Esophagus squamous epithelium (tissue), 5 donors: Measurements from ENCODE around the gene CCNB3. TPM values are rescaled to one million over a fixed set of nuclear protein-coding genes. Genes with fewer than 3 reads are reported as not detected.

Source experiments
- DNase-seq: peaks from one replicate; lab custom pipeline; 2025; lab: John Stamatoyannopoulos, UW
- H3K27ac ChIP-seq, 4 donors: fragments of 200-600 bp; sonication (generic); one replicate each; pipeline ENCODE4 v1.5.1; 2016 to 2019; ENCODE audit warnings: mild to moderate bottlenecking in 1 of 4
- H3K27me3 ChIP-seq, 4 donors: fragments of 200-600 bp; sonication (generic); 1 replicate in 3 of 4; 2 replicates in 1 of 4; pipeline versions ENCODE4 v1.5.1 to v1.6.0; 2017 to 2021; ENCODE audit warnings: antibody characterized with exemption in 1 of 4
- H3K36me3 ChIP-seq, 3 donors: fragments of 200-600 bp; sonication (generic); one replicate each; pipeline ENCODE4 v1.5.1; 2016 to 2019
- H3K4me1 ChIP-seq, 3 donors: fragments of 200-600 bp; sonication (generic); one replicate each; pipeline ENCODE4 v1.5.1; 2017 to 2019
- H3K4me3 ChIP-seq, 4 donors: fragments of 200-600 bp; sonication (generic); 1 replicate in 3 of 4; 2 replicates in 1 of 4; pipeline ENCODE4 v1.5.1; 2016 to 2019; ENCODE audit warnings: mild to moderate bottlenecking in 2 of 4, moderate library complexity in 1 of 4
- H3K9me3 ChIP-seq, 3 donors: fragments of 200-600 bp; sonication (generic); one replicate each; pipeline ENCODE4 v1.5.1; 2016 to 2019
- CTCF ChIP-seq, 6 experiments: fragments of 450-650 bp in 4 of 6; fragments of 200-600 bp in 2 of 6; sonication (generic) in 2 of 6; IDR thresholded peaks; one replicate each; pipeline ENCODE4 v1.5.1; 2016 to 2019; ENCODE audit warnings: antibody characterized with exemption in 6 of 6, mild to moderate bottlenecking in 4 of 6, moderate library complexity in 4 of 6
- POLR2A ChIP-seq, 4 donors: fragments of 450-650 bp; IDR thresholded peaks; one replicate each; pipeline ENCODE4 v1.6.1; 2017; ENCODE audit warnings: antibody characterized with exemption in 4 of 4, mild to moderate bottlenecking in 4 of 4, moderate library complexity in 3 of 4
- WGBS, 2 donors: methylation state at CpG; one replicate each; pipeline ENCODE4 v1.1.5; 2018; 5-methylcytosine and 5-hydroxymethylcytosine counted together
- intact Hi-C: fragments of 100-400 bp; cut with DNase I; formaldehyde crosslinking; loops from one replicate; pipeline ENCODE4 v1.15.0; 2022
- total RNA-seq, 4 donors: library from RNA; depleted of rRNA; stranded (reverse); fragments of >200 nt; gene quantifications; one replicate each; pipeline ENCODE4 v1.1.0, GENCODE V29; 2016
- donor health status: DM: yes; HTN: yes; CAD: no.

CCNB3 gene
- total RNA-seq, 4 donors from 2014 or later: 0.32 to 0.57 (median 0.44) TPM

GRCh38 chrX:50372966-50373365 lies 168.4 kb downstream of the CCNB3 start:
- Histone ChIP-seq H3K9me3 (no peaks in the 10 kb centered on the region), H3K27ac (no peak overlapping the region), H3K4me3 (no peak overlapping the region), H3K4me1 (no peaks in the 10 kb centered on the region), H3K36me3 (no peaks in the 10 kb centered on the region), H3K27me3 (no peaks in the 10 kb centered on the region)
- no peak for TF ChIP-seq CTCF (IDR thresholded peaks at IDR 0.05)
- TF ChIP-seq POLR2A (IDR thresholded peaks at IDR 0.05): no peak
- no peak for DNase-seq
- 42 to 65% methylated on average over 2 to 4 of the region's 4 CpGs for WGBS, 2 donors
- intact Hi-C loops: no loop called here

DNA sequence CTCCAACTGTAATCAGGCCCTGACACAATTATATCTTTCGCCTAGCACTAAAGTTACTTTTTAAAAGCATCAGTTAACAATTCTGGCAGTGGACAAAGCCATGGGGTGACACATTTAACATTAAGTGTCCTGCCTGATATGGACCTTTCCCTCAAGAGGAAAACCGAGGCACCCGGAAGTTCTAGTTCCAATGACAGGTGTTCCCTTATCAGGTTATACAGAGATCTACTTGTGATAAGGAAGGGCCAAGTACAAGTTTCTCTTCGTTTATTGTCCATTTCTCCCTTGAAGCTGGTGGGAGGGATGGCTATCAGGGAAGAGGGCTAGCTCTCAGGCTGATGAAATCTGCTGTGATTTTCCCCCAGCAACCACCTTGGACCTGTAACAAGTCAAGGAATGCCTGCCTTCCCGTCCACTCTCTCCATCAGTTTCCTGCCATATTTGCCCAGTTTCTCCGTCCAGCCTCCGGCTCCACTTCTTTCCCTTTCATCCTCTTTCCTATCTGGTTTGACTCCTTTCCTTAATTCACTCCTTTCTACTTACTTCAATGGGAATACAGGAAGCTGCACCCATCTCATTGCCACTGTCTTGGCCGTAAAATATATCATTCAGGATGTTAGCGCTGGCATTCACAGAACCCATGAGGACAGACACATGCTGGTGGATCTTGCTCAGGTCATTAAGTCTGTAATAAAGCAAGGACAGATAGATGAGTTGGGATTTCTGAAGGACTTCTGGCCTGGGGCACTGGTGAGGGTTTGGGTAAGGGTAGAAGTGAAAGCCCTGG lies 171.1 kb downstream of the CCNB3 start:
- no peak for TF ChIP-seq CTCF (IDR thresholded peaks at IDR 0.05)
- TF ChIP-seq POLR2A (IDR thresholded peaks at IDR 0.05): no peak
- no peak overlapping the region for H3K27ac ChIP-seq
- no peaks in the 10 kb centered on the region for H3K9me3 ChIP-seq
- DNase-seq: no peak
- intact Hi-C loops: no loop called here
- H3K4me3 ChIP-seq: no peak overlapping the region
- 84 to 90% methylated on average over 5 to 9 of the region's 9 CpGs for WGBS, 2 donors
- H3K36me3 ChIP-seq: no peaks in the 10 kb centered on the region
- H3K27me3 ChIP-seq: peaks cover 0 to 6% (median 0%) of the 10 kb centered on the region in 4 donors
- H3K4me1 ChIP-seq: no peaks in the 10 kb centered on the region

- WGBS, 2 donors: 62 to 86% methylated on average over 3 to 5 of the region's 5 CpGs
- no peaks in the 10 kb centered on the region for H3K4me1 ChIP-seq
- no peak for DNase-seq
- peaks cover 0 to 6% (median 0%) of the 10 kb centered on the region in 4 donors for H3K27me3 ChIP-seq
- intact Hi-C loops: no loop called here
- no peaks in the 10 kb centered on the region for H3K36me3 ChIP-seq
- H3K27ac ChIP-seq: no peak overlapping the region
- no peaks in the 10 kb centered on the region for H3K9me3 ChIP-seq
- TF ChIP-seq CTCF (IDR thresholded peaks at IDR 0.05): no peak
- TF ChIP-seq POLR2A (IDR thresholded peaks at IDR 0.05): no peak
- H3K4me3 ChIP-seq: no peak overlapping the region
Observed at GRCh38 chrX:50381729-50382415, 177.3 kb downstream of the CCNB3 start.

DNA sequence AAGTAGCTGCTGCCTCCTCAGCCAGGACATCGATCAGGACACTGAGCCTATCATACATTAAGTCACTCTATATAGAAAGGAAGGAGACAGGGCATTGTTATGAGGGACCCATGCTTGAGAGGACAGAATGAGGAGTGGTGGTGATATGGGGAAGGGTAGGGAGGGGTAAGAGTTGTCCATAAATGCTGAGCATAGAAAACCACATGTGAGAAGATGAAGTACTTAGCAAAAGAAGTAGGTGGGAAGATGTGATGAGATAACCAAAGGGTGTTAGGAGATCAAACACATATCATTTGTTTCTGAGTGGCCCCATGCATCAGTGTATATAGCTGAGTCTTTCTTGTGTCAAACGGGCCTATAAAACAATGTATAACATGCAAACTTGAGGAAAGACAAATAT lies 182.0 kb downstream of the CCNB3 start:
- H3K36me3 ChIP-seq: no peaks in the 10 kb centered on the region
- H3K4me1 ChIP-seq: no peaks in the 10 kb centered on the region
- no peak overlapping the region for H3K4me3 ChIP-seq
- WGBS, 2 donors: 47 to 60% methylated on average over 2 of the region's 2 CpGs
- no peak for DNase-seq
- no peak for TF ChIP-seq CTCF (IDR thresholded peaks at IDR 0.05)
- TF ChIP-seq POLR2A (IDR thresholded peaks at IDR 0.05): no peak
- no peaks in the 10 kb centered on the region for H3K9me3 ChIP-seq
- H3K27me3 ChIP-seq: peaks cover 0 to 6% (median 0%) of the 10 kb centered on the region in 4 donors
- intact Hi-C loops: no loop called here
- no peak overlapping the region for H3K27ac ChIP-seq

DNA sequence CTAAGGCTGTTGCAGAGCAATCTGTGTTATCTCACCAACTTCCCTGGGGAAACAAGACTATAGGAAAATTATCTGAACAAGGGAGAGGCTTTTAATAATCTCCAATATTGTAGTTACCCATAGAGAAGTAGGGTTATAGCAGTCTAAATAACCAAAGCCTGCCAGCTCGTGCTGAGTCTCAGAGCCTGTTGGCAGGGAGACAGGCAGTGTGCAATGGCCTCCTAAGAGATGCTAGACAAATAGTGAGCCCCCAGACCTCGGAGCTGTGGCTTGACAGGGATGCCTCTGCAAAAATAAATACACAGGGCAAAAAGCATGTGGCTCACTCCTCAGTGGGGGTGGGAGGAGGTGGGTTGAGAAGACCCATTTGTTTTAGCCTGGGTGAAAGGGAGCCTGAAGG lies 189.3 kb downstream of the CCNB3 start:
- Histone ChIP-seq H3K27me3 (peaks cover 0 to 17% (median 0%) of the 10 kb centered on the region in 4 donors), H3K4me3 (no peak overlapping the region), H3K9me3 (no peaks in the 10 kb centered on the region), H3K36me3 (no peaks in the 10 kb centered on the region), H3K4me1 (peaks cover 0 to 4% (median 0%) of the 10 kb centered on the region in 3 donors), H3K27ac (no peak overlapping the region)
- 8 to 20% methylated on average over 2 of the region's 2 CpGs for WGBS, 2 donors
- TF ChIP-seq POLR2A (IDR thresholded peaks at IDR 0.05): no peak
- TF ChIP-seq CTCF (IDR thresholded peaks at IDR 0.05): no peak
- DNase-seq: no peak
- intact Hi-C loops: no loop called here
